ENCODE data around the gene UCMA.
"Not testable (repeated sequence)": the region's sequence is repeated elsewhere in the genome, so short reads cannot be mapped to it uniquely, and the experiment has no call there.

GRCh38 chr10:13242260-13242659, 8.1 kb upstream of the UCMA start:
- not testable (repeated sequence) for TF ChIP-seq CTCF (IDR thresholded peaks at IDR 0.05); ELF4 (CRISPR knock-in tag; IDR thresholded peaks at IDR 0.05; ENCODE audit: low read depth); NR2C2 (CRISPR knock-in tag; IDR thresholded peaks at IDR 0.05); MLX (CRISPR knock-in tag; IDR thresholded peaks at IDR 0.05); ZBTB43 (CRISPR knock-in tag; IDR thresholded peaks at IDR 0.05); ZNF317 (CRISPR knock-in tag; IDR thresholded peaks at IDR 0.05; ENCODE audit: borderline replicate concordance, low read depth); TEAD4 (CRISPR knock-in tag; IDR thresholded peaks at IDR 0.05); SP1 (CRISPR knock-in tag; conservative IDR thresholded peaks at IDR 0.05); NR3C1 (CRISPR knock-in tag; conservative IDR thresholded peaks at IDR 0.05; ENCODE audit: low read depth); MAX (CRISPR knock-in tag; IDR thresholded peaks at IDR 0.05)
